Measurements from ENCODE around the gene GNPNAT1.
"Not testable (repeated sequence)": the region's sequence is repeated elsewhere in the genome, so short reads cannot be mapped to it uniquely, and the experiment has no call there.

GNPNAT1 gene

GRCh38 chr14:52789118-52789517 is 2.3 kb downstream of the GNPNAT1 start:
- no peak for DNase-seq

GRCh38 chr14:52786887-52787286 is 4.5 kb downstream of the GNPNAT1 start:
- no peak for DNase-seq

- no peak for DNase-seq
Observed at GRCh38 chr14:52783206-52783605, 8.2 kb downstream of the GNPNAT1 start.

GRCh38 chr14:52781629-52782028 is 9.8 kb downstream of the GNPNAT1 start:
- DNase-seq = no peak

- DNase-seq = no peak
Observed at GRCh38 chr14:52780893-52781292, 10.5 kb downstream of the GNPNAT1 start.

- DNase-seq = no peak
Observed at GRCh38 chr14:52778702-52779101, 12.7 kb downstream of the GNPNAT1 start.

- no peak for DNase-seq
Observed at GRCh38 chr14:52776816-52777215, 14.6 kb downstream of the GNPNAT1 start.

- DNase-seq = no peak
Observed at GRCh38 chr14:52769887-52770286, 21.5 kb downstream of the GNPNAT1 start.

- no peak for DNase-seq
Observed at GRCh38 chr14:52767058-52767833, 24.2 kb downstream of the GNPNAT1 start.

GRCh38 chr14:52762923-52763322 is 28.5 kb downstream of the GNPNAT1 start:
- not testable (repeated sequence) for DNase-seq

- DNase-seq = no peak
Observed at GRCh38 chr14:52759145-52759544, 32.3 kb downstream of the GNPNAT1 start.

- no peak for DNase-seq
Observed at GRCh38 chr14:52755607-52756316, 35.6 kb downstream of the GNPNAT1 start.

GRCh38 chr14:52748647-52749292 is 42.6 kb downstream of the GNPNAT1 start:
- DNase-seq = no peak

GRCh38 chr14:52741865-52742264 is 49.5 kb downstream of the GNPNAT1 start:
- DNase-seq = no peak

- no peak for DNase-seq
Observed at GRCh38 chr14:52740751-52741150, 50.7 kb downstream of the GNPNAT1 start.

- DNase-seq = no peak
Observed at GRCh38 chr14:52738409-52738808, 53.0 kb downstream of the GNPNAT1 start.

GRCh38 chr14:52735921-52736489 is 55.4 kb downstream of the GNPNAT1 start:
- no peak for DNase-seq

GRCh38 chr14:52733824-52734223 is 57.6 kb downstream of the GNPNAT1 start:
- no peak for DNase-seq

GRCh38 chr14:52730709-52731111 is 60.7 kb downstream of the GNPNAT1 start:
- peak; percentile 7 for DNase-seq

- DNase-seq = peak; percentile 98
Observed at GRCh38 chr14:52729925-52730708, 61.3 kb downstream of the GNPNAT1 start, which contains the start of gene STYX. STYX (plus strand) TSS chr14:52730166; CDS start chr14:52730475, 309 bp downstream.

GRCh38 chr14:52729585-52729924 is 61.9 kb downstream of the GNPNAT1 start:
- DNase-seq = no peak

GRCh38 chr14:52729035-52729434 is 62.4 kb downstream of the GNPNAT1 start:
- DNase-seq = not testable (repeated sequence)

GRCh38 chr14:52727509-52727908 is 63.9 kb downstream of the GNPNAT1 start:
- DNase-seq = not testable (repeated sequence)

Measured in fibroblast of upper back skin (primary cell).